Right lobe of liver (tissue), 6 donors: ENCODE measurements around the gene ENOX2. TPM values are rescaled to one million over a fixed set of nuclear protein-coding genes. Genes with fewer than 3 reads are reported as not detected.
A peak's percentile ranks its signal among the peaks of the same experiment; 100 is the strongest.
"Not testable (repeated sequence)": the region's sequence is repeated elsewhere in the genome, so short reads cannot be mapped to it uniquely, and the experiment has no call there.

ENCODE experiments used
- ATAC-seq, 4 donors: fragments of 200-7000 bp; cut with Tn5 transposase; one replicate each; pipeline ENCODE4 v1.9.1; 2020; ENCODE audit warnings: mild to moderate bottlenecking in 4 of 4, moderate library complexity in 4 of 4
- DNase-seq, 3 donors: peaks; one replicate each; pipeline ENCODE4 v3.0.0-alpha.2; 2020
- H3K27ac ChIP-seq, 3 donors: fragments of 200-600 bp; one replicate each; pipeline ENCODE4 v1.8.0; 2022
- H3K27me3 ChIP-seq, 2 donors: fragments of 200-600 bp; one replicate each; pipeline ENCODE4 v1.8.0; 2022
- H3K36me3 ChIP-seq, 4 donors: fragments of 200-600 bp; sonication (generic) in 1 of 4; one replicate each; pipeline versions ENCODE4 v1.5.1 to v1.8.0; 2017 to 2022; ENCODE audit warnings: control low read depth in 1 of 4
- H3K4me1 ChIP-seq, 4 donors: fragments of 200-600 bp; sonication (generic) in 1 of 4; one replicate each; pipeline versions ENCODE4 v1.5.1 to v1.8.0; 2017 to 2022; ENCODE audit warnings: control low read depth in 1 of 4
- H3K4me3 ChIP-seq, 3 donors: fragments of 200-600 bp; one replicate each; pipeline ENCODE4 v1.8.0; 2022
- H3K9me3 ChIP-seq, 4 donors: fragments of 200-600 bp; sonication (generic) in 1 of 4; one replicate each; pipeline versions ENCODE4 v1.5.1 to v1.8.0; 2017 to 2022; ENCODE audit warnings: control low read depth in 1 of 4
- CTCF ChIP-seq, 4 donors: fragments of 200-600 bp in 3 of 4; fragments of 450-650 bp in 1 of 4; IDR thresholded peaks; one replicate each; pipeline versions ENCODE4 v1.5.1 to v1.8.0; 2016 to 2022; ENCODE audit warnings: antibody characterized with exemption in 4 of 4, mild to moderate bottlenecking in 2 of 4
- POLR2A ChIP-seq: fragments of 450-650 bp; IDR thresholded peaks from one replicate; pipeline ENCODE4 v1.6.1; 2017; ENCODE audit warnings: antibody characterized with exemption, mild to moderate bottlenecking
- WGBS: methylation state at CpG from one replicate; pipeline ENCODE4 v1.1.6; 2018; ENCODE audit warnings: low coverage, low lambda C conversion rate; ENCODE audit not compliant: insufficient coverage; ENCODE audit errors: missing lambda C conversion rate; 5-methylcytosine and 5-hydroxymethylcytosine counted together
- intact Hi-C, 2 donors: fragments of 100-400 bp; cut with DNase I; formaldehyde crosslinking; loops; one replicate each; pipeline versions ENCODE4 v1.11.2 to v1.14.1; 2022
- total RNA-seq, 6 experiments: library from RNA; depleted of rRNA in 2 of 6; stranded (reverse); fragments of >200 nt in 2 of 6; fragmentation: NEBNext Ultra II Directional in 3 of 6; extraction: Animal tissue kit (Norgen Biotek cat#: 25700) in 3 of 6; gene quantifications; one replicate each; pipeline versions ENCODE4 v1.1.0 to v1.2.4, GENCODE V29; 2016 to 2023
- donor health status: DM: no; HTN: yes; CAD: no.
- donor health status: DM: no; HTN: no; CAD: no.
- donor health status: DM: no; HTN: no; CAD: no.
- donor health status: DM: no; HTN: yes; CAD: no.
- donor health status: DM: no; HTN: yes; CAD: no.

ENOX2 gene
- total RNA-seq, 6 experiments from 2014 or later = 6.9 to 14.7 (median 10.8) TPM

- H3K27ac ChIP-seq = peak overlapping the region in 2 of 3 donors; percentile 31 to 39
- no peaks in the 10 kb centered on the region for H3K27me3 ChIP-seq
- peaks cover 0 to 21% (median 2%) of the 10 kb centered on the region in 4 donors for H3K4me1 ChIP-seq
- H3K36me3 ChIP-seq = no peaks in the 10 kb centered on the region
- TF ChIP-seq POLR2A = no peak
- no peak for TF ChIP-seq CTCF (IDR thresholded peaks at IDR 0.05)
- H3K4me3 ChIP-seq = no peak overlapping the region
- ATAC-seq (no peak), DNase-seq (no peak)
- H3K9me3 ChIP-seq = no peaks in the 10 kb centered on the region
- 38% methylated on average over 2 of the region's 2 CpGs for WGBS
- intact Hi-C loops = no loop called here
Observed at GRCh38 chrX:130714665-130715064, 188.3 kb downstream of the ENOX2 start.

- intact Hi-C loops = no loop called here
- WGBS = 23% methylated on average over 3 of the region's 3 CpGs
- H3K9me3 ChIP-seq = no peaks in the 10 kb centered on the region
- H3K36me3 ChIP-seq = no peaks in the 10 kb centered on the region
- DNase-seq (peak in 1 of 3 donors; percentile 62), ATAC-seq (peak; percentile 82 to 96 (median 86))
- TF ChIP-seq POLR2A (no peak), CTCF (IDR thresholded peaks at IDR 0.05) (no peak)
- peaks cover 0 to 21% (median 2%) of the 10 kb centered on the region in 4 donors for H3K4me1 ChIP-seq
- H3K27ac ChIP-seq = peak overlapping the region; percentile 14 to 54 (median 39)
- no peaks in the 10 kb centered on the region for H3K27me3 ChIP-seq
- H3K4me3 ChIP-seq = no peak overlapping the region
Observed at GRCh38 chrX:130714135-130714534, 188.9 kb downstream of the ENOX2 start.

- H3K4me1 ChIP-seq = peaks cover 0 to 16% (median 2%) of the 10 kb centered on the region in 4 donors
- DNase-seq, H3K36me3 ChIP-seq, H3K9me3 ChIP-seq, ATAC-seq, H3K27me3 ChIP-seq, intact Hi-C loops, H3K4me3 ChIP-seq, H3K27ac ChIP-seq: not testable (repeated sequence)
- 74% methylated on average over 4 of the region's 6 CpGs for WGBS
Observed at GRCh38 chrX:130709178-130709577, 193.8 kb downstream of the ENOX2 start.

- Histone ChIP-seq H3K4me3 (no peak overlapping the region), H3K9me3 (no peaks in the 10 kb centered on the region), H3K27ac (no peak overlapping the region), H3K4me1 (peaks cover 0 to 7% (median 0%) of the 10 kb centered on the region in 4 donors), H3K36me3 (no peaks in the 10 kb centered on the region), H3K27me3 (no peaks in the 10 kb centered on the region)
- ATAC-seq = peak in 1 of 4 donors; percentile 17
- TF ChIP-seq CTCF (IDR thresholded peaks at IDR 0.05) (no peak), POLR2A (no peak)
- intact Hi-C loops = no loop called here
- DNase-seq = no peak
- 52% methylated on average over 3 of the region's 3 CpGs for WGBS
Observed at GRCh38 chrX:130705591-130705990, 197.4 kb downstream of the ENOX2 start.

DNA sequence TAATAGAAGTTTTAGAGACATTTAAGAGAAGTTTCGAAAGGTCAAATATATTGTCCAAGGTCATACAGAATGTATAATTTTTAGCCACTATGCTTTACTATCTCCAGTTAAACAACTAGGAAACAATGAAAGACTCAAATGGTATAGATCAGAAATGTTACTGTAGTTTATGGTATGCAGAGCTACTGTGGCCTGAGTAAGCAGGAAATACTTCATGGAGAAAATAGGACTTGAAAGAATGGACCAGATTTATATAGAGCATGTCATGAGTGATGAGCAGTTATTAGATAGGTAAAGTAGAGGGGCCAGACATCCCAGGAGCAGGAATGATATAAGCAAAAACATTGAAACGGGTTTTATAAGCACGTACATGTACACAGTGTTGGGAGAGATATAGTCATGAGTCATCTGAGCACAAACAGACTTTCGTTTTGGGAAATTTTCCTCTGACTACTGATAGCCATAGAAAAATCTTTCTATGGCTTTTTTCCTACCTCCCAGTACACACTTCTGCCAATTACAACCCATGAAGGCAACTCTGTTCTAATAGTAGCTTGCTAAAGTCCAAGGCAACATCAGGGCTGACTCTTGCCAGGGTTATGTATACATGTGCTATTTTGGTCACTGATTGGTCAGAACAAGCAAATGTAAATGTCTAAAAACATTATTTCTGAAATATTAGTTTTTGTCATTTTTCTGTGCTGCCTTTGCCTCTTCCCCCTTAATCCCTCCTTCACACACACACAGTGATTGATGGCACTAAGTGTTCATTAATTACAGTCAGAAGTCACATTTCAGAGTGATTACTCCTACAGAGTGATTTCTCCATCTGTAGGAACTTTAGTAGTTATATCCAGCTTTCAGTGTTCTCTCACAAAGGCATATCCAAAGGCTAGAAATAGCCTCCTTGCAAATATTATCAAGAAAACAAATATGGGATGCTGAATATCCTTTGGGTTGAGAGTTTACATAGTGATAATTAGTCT is 198.7 kb downstream of the ENOX2 start:
- H3K27ac ChIP-seq = peak overlapping the region in 2 of 3 donors; percentile 29 to 47
- intact Hi-C loops = no loop called here
- H3K36me3 ChIP-seq = no peaks in the 10 kb centered on the region
- H3K4me3 ChIP-seq = no peak overlapping the region
- WGBS = 51% methylated on average over 4 of the region's 4 CpGs
- TF ChIP-seq POLR2A (no peak), CTCF (IDR thresholded peaks at IDR 0.05) (no peak)
- H3K4me1 ChIP-seq = peaks cover 0 to 7% (median 0%) of the 10 kb centered on the region in 4 donors
- no peak for DNase-seq
- no peaks in the 10 kb centered on the region for H3K27me3 ChIP-seq
- H3K9me3 ChIP-seq = no peaks in the 10 kb centered on the region
- peak; percentile 60 to 86 (median 74) for ATAC-seq
